ENCODE results near the gene ATP11A. TPM values are rescaled to one million over a fixed set of nuclear protein-coding genes. Genes with fewer than 3 reads are reported as not detected.

The ATP11A gene
- total and polyA plus RNA-seq, 10 donors: 2.7 to 91.3 (median 59.1) TPM

GRCh38 chr13:112727581-112727980, 37.7 kb downstream of the ATP11A start:
- Histone ChIP-seq H3K9me3 (no peaks in the 10 kb centered on the region), H3K4me3 (no peak overlapping the region), H3K27me3 (replicated peaks in 1 of 7) (no peaks in the 10 kb centered on the region), H3K36me3 (peaks cover 0 to 29% (median 0%) of the 10 kb centered on the region in 6 donors), H3K4me1 (peaks cover 0 to 29% (median 18%) of the 10 kb centered on the region in 6 donors), H3K27ac (no peak overlapping the region)
- 93 to 95% (median 95%) methylated on average over 17 of the region's 17 CpGs for WGBS, 5 donors
- peak; percentile 52 for DNase-seq
- intact Hi-C loops (cut with DNase I; ENCODE audit: low total_unique reads): no loop called here
- no peak for TF ChIP-seq POLR2AphosphoS5 (IDR thresholded peaks at IDR 0.05)
- no peak for TF ChIP-seq CTCF (IDR thresholded peaks at IDR 0.05 in 8 of 11, conservative IDR thresholded peaks at IDR 0.05 in 3 of 11)
- no peak for TF ChIP-seq POLR2A (IDR thresholded peaks at IDR 0.05)

DNA sequence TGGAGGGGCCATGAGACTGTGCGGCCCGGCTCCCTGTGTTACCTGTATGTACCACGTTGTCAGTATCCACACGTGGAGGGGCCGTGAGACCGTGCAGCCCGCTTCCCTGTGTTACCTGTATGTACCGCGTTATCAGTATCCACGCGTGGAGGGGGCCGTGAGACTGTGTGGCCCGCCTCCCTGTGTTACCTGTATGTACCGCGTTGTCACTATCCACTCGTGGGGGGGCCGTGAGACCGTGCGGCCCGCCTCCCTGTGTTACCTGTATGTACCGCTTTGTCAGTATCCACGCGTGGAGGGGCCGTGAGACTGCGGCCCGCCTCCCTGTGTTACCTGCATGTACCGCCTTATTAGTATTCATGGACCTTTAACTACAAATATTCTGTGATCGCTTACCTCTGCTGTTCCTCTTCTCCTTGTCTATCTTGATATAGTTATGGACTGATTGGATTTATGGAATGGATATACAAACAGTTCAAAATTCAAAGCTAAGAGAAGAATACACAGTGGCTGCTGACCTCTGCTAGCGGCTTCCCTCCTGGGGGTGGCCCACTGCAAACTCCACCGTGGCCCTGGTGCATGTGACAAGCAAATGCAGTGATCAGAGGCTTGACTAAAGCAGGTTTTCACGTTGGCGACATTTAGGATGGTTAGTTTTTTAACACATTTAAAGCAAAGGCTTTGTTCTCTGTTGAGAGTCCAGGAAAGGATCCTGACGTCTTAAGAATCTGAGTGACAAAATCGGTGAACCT, 38.7 kb downstream of the ATP11A start:
- 92 to 97% (median 95%) methylated on average over 32 to 34 of the region's 34 CpGs for WGBS, 5 donors
- TF ChIP-seq POLR2AphosphoS5 (IDR thresholded peaks at IDR 0.05) (no peak), CTCF (IDR thresholded peaks at IDR 0.05 in 8 of 11, conservative IDR thresholded peaks at IDR 0.05 in 3 of 11) (no peak), POLR2A (IDR thresholded peaks at IDR 0.05) (no peak)
- Histone ChIP-seq H3K36me3 (peaks cover 0 to 29% (median 0%) of the 10 kb centered on the region in 6 donors), H3K4me3 (no peak overlapping the region), H3K27ac (no peak overlapping the region), H3K9me3 (no peaks in the 10 kb centered on the region), H3K27me3 (replicated peaks in 1 of 7) (no peaks in the 10 kb centered on the region), H3K4me1 (peaks cover 0 to 25% (median 16%) of the 10 kb centered on the region in 6 donors)
- intact Hi-C loops (cut with DNase I; ENCODE audit: low total_unique reads): no loop called here
- DNase-seq: peak; percentile 33

DNA sequence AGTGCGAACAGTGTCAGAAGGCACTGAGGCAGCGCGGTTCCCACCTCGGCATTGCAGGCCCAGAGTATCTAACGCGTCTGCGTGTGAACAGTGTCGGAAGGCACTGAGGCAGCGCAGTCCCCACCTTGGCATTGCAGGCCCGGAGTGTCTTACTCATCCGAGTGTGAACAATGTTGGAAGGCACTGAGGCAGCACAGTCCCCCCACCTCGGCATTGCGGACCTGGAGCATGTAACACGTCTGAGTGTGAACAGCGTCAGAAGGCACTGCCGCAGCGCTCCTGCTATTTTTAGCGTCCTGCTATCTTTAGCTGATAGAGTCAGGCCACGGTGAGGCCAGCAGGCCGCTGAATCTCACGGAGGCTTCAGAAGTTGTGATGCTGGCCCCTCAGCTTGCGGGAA, 39.6 kb downstream of the ATP11A start:
- Histone ChIP-seq H3K4me1 (peaks cover 0 to 25% (median 16%) of the 10 kb centered on the region in 6 donors), H3K4me3 (no peak overlapping the region), H3K27ac (no peak overlapping the region), H3K27me3 (replicated peaks in 1 of 7) (no peaks in the 10 kb centered on the region), H3K9me3 (no peaks in the 10 kb centered on the region), H3K36me3 (peaks cover 0 to 29% (median 0%) of the 10 kb centered on the region in 6 donors)
- intact Hi-C loops (cut with DNase I; ENCODE audit: low total_unique reads): no loop called here
- WGBS, 5 donors: 94 to 98% (median 95%) methylated on average over 19 to 22 of the region's 22 CpGs
- TF ChIP-seq CTCF (IDR thresholded peaks at IDR 0.05 in 8 of 11, conservative IDR thresholded peaks at IDR 0.05 in 3 of 11) (no peak), POLR2AphosphoS5 (IDR thresholded peaks at IDR 0.05) (no peak), POLR2A (IDR thresholded peaks at IDR 0.05) (no peak)
- peak; percentile 49 for DNase-seq

DNA sequence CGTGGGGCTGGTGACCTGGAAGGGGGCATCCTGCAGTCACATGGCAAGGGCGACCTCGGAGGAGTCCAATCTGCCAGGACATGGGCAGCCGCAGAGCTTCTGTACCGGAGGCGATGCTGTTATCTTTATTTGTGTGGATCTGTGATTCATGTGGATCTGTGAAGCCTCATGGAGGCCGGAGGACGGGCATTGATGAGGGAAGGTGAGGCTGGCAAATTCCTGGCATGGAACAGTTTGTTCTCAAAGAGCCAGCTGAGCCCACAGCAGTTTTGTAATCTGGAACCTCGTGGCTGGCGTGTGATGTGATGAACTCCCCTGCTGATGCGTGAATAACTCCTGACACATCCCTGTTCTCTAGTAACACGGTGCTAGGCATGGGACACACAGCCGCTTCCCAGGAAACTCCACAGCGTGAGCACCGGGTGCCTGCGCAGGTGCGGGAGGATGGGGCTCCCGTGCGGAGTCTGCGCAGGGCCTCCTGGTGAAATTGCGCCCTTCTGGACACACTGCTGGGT, 40.4 kb downstream of the ATP11A start:
- TF ChIP-seq POLR2AphosphoS5 (IDR thresholded peaks at IDR 0.05): no peak
- no peak for TF ChIP-seq POLR2A (IDR thresholded peaks at IDR 0.05)
- no peak for TF ChIP-seq CTCF (IDR thresholded peaks at IDR 0.05 in 8 of 11, conservative IDR thresholded peaks at IDR 0.05 in 3 of 11)
- no peak overlapping the region for H3K27ac ChIP-seq
- no peak overlapping the region for H3K4me3 ChIP-seq
- 89 to 94% (median 93%) methylated on average over 21 of the region's 21 CpGs for WGBS, 5 donors
- H3K4me1 ChIP-seq: peaks cover 0 to 17% (median 12%) of the 10 kb centered on the region in 6 donors
- H3K27me3 ChIP-seq (replicated peaks in 1 of 7): no peaks in the 10 kb centered on the region
- peak; percentile 54 for DNase-seq
- H3K9me3 ChIP-seq: no peaks in the 10 kb centered on the region
- intact Hi-C loops (cut with DNase I; ENCODE audit: low total_unique reads): no loop called here
- peaks cover 0 to 22% (median 0%) of the 10 kb centered on the region in 6 donors for H3K36me3 ChIP-seq
